Pancreas (tissue), 10 donors: Measurements from ENCODE around the gene CSRP1. TPM values are rescaled to one million over a fixed set of nuclear protein-coding genes. Genes with fewer than 3 reads are reported as not detected.

Experiments used
- ATAC-seq, 4 donors: fragments of 200-7000 bp; cut with Tn5 transposase; one replicate each; pipeline versions ENCODE4 v1.8.0 to v1.9.1; 2020; ENCODE audit warnings: mild to moderate bottlenecking in 4 of 4, moderate library complexity in 4 of 4
- DNase-seq, 6 donors: peaks; one replicate each; pipeline ENCODE4 v3.0.0-alpha.2; 2020
- FAIRE-seq: peaks from 2 replicates; lab custom pipeline; 2012; peaks lifted over from hg19 to GRCh38; lab: Jason Lieb, UNC
- H3K27ac ChIP-seq, 4 donors: fragments of 200-600 bp; sonication (generic); 1 replicate in 3 of 4; 2 replicates in 1 of 4; pipeline versions ENCODE4 v1.5.0 to v1.8.0; 2020
- H3K27me3 ChIP-seq, 4 donors: fragments of 200-600 bp; one replicate each; pipeline ENCODE4 v1.8.0; 2021
- H3K36me3 ChIP-seq, 3 donors: fragments of 200-600 bp; sonication (generic) in 1 of 3; one replicate each; pipeline versions ENCODE4 v1.5.0 to v1.8.0; 2020 to 2021
- H3K4me1 ChIP-seq, 3 donors: fragments of 200-600 bp; one replicate each; pipeline ENCODE4 v1.8.0; 2021
- H3K4me3 ChIP-seq, 4 donors: fragments of 200-600 bp; sonication (generic) in 2 of 4; one replicate each; pipeline versions ENCODE4 v1.5.0 to v1.8.0; 2020 to 2021
- H3K9me3 ChIP-seq, 4 donors: fragments of 200-600 bp; one replicate each; pipeline ENCODE4 v1.8.0; 2021
- WGBS, 2 donors: extraction: QIAGEN DNeasy Blood & Tissue Kit; methylation state at CpG; one replicate each; pipeline ENCODE4 v1.1.7; 2013; 5-methylcytosine and 5-hydroxymethylcytosine counted together
- intact Hi-C, 3 donors: fragments of 100-400 bp; cut with DNase I; formaldehyde crosslinking; loops; one replicate each; pipeline versions ENCODE4 v1.11.1 to v1.14.2; 2022
- polyA plus RNA-seq, 2 donors: library from polyadenylated mRNA; stranded (reverse); fragments of 200-250 nt; gene quantifications; one replicate each; pipeline ENCODE4 v1.2.3, GENCODE V29; 2013
- total RNA-seq, 6 donors: library from RNA; stranded (reverse); fragmentation: NEBNext Ultra II Directional in 4 of 6; extraction: Animal tissue kit (Norgen Biotek cat#: 25700) in 4 of 6; gene quantifications; one replicate each; pipeline versions ENCODE4 v1.2.1 to v1.2.4, GENCODE V29; 2021 to 2023
- TF ChIP-seq, protein P1 (sequence below), 4 donors: fragments of 200-600 bp; sonication (generic) in 3 of 4; IDR thresholded peaks; one replicate each; pipeline versions ENCODE4 v1.5.0 to v1.8.0; 2021; ENCODE audit warnings: antibody characterized with exemption in 4 of 4
- donor health status: healthy with polysubstance abuse.
- donor health status: DM: no; HTN: no; CAD: no; lungs with moderate emphysema.
- donor health status: DM: no; HTN: no; CAD: no.
- donor health status: control.
- donor health status: control.
- donor health status: Bipolar disorder and iron deficiency.
- donor health status: DM: yes; HTN: yes; CAD: no.
- donor health status: DM: no; HTN: no; CAD: no.
- donor health status: DM: no; HTN: no; CAD: no.
- donor health status: DM: yes; HTN: yes; CAD: no.

The CSRP1 gene
- total and polyA plus RNA-seq, 8 donors, result 49.6 to 103 (median 72.0) TPM

GRCh38 chr1:201444792-201445191 lies 62.1 kb downstream of the CSRP1 start:
- 84 to 85% methylated on average over 4 of the region's 4 CpGs for WGBS, 2 donors
- intact Hi-C loops, result no loop called here
- DNase-seq (no peak), FAIRE-seq (no peak), ATAC-seq (no peak)
- Histone ChIP-seq H3K27ac (no peak overlapping the region), H3K27me3 (no peaks in the 10 kb centered on the region), H3K4me3 (no peak overlapping the region), H3K9me3 (no peaks in the 10 kb centered on the region), H3K36me3 (no peaks in the 10 kb centered on the region), H3K4me1 (no peaks in the 10 kb centered on the region)
- TF ChIP-seq, protein P1, sequence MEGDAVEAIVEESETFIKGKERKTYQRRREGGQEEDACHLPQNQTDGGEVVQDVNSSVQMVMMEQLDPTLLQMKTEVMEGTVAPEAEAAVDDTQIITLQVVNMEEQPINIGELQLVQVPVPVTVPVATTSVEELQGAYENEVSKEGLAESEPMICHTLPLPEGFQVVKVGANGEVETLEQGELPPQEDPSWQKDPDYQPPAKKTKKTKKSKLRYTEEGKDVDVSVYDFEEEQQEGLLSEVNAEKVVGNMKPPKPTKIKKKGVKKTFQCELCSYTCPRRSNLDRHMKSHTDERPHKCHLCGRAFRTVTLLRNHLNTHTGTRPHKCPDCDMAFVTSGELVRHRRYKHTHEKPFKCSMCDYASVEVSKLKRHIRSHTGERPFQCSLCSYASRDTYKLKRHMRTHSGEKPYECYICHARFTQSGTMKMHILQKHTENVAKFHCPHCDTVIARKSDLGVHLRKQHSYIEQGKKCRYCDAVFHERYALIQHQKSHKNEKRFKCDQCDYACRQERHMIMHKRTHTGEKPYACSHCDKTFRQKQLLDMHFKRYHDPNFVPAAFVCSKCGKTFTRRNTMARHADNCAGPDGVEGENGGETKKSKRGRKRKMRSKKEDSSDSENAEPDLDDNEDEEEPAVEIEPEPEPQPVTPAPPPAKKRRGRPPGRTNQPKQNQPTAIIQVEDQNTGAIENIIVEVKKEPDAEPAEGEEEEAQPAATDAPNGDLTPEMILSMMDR (IDR thresholded peaks at IDR 0.05), result no peak

DNA sequence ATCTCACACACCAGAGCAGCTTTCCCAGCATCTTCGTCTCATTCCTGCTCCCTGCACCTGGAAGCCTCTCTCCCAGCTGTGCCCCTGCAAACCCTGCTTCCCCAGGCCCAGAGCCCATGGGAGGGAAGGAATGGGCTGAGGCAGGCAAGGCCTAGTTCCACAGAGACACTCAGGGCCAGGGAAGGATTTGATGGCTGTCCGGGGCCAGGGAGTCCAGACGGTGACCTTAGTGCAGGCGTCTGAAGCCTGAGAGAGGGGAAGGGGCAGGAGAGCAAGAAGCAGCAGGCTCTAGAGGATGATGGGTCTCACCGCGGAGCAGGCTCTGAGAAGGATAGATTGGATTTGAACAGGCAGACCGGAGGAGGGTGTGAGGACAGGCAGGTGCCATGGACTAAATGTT lies 63.2 kb downstream of the CSRP1 start:
- Histone ChIP-seq H3K27ac (no peak overlapping the region), H3K36me3 (no peaks in the 10 kb centered on the region), H3K4me3 (no peak overlapping the region), H3K4me1 (no peaks in the 10 kb centered on the region), H3K27me3 (no peaks in the 10 kb centered on the region), H3K9me3 (no peaks in the 10 kb centered on the region)
- FAIRE-seq (no peak), ATAC-seq (no peak), DNase-seq (no peak)
- 87 to 88% methylated on average over 7 of the region's 7 CpGs for WGBS, 2 donors
- TF ChIP-seq, protein P1 (IDR thresholded peaks at IDR 0.05), result no peak
- intact Hi-C loops, result no loop called here

DNA sequence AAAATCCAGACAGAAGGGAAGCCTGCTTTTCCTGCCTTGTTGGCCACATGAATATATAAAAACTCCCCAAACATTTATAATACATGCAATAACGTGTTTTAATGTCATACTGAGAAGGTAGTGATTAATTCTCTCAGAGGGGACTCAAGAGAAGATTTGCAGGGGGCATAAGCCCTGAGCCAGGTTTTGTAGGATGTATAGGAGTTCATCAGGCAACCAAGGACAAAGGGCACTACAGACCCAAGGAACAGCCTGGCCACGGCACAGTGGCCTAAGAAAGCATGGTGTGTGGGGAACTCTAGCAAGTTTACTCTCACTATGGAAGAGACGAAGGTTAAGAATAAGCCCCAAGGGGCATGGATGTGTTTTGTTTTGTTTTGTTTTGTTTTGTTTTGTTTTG lies 70.0 kb downstream of the CSRP1 start:
- DNase-seq (no peak), ATAC-seq (no peak), FAIRE-seq (no peak)
- intact Hi-C loops, result no loop called here
- no peaks in the 10 kb centered on the region for H3K27me3 ChIP-seq
- TF ChIP-seq, protein P1 (IDR thresholded peaks at IDR 0.05), result no peak
- H3K9me3 ChIP-seq, result no peaks in the 10 kb centered on the region
- no peak overlapping the region for H3K4me3 ChIP-seq
- H3K36me3 ChIP-seq, result no peaks in the 10 kb centered on the region
- WGBS, 2 donors, result 59 to 68% methylated on average over 3 of the region's 3 CpGs
- H3K4me1 ChIP-seq, result peaks cover 0 to 6% (median 0%) of the 10 kb centered on the region in 3 donors
- no peak overlapping the region for H3K27ac ChIP-seq

DNA sequence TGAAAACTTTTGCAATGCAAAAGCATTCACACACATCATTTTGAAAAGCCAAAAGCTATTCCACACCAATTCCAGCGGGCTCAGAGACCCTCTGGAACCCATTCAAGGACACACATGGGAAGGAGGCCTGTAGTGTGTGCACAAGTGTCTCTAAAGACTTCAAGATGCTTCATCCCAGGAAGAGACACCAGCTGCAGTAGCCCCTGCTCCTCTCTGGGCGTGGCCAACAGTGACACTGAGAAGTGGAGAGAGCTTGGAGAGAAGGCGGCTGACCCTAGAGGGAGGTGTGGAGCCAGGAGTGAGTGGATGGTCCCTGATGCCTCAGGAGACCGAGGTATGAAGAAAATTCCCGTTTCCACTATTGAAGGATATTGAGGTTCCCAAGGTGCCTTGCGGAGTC lies 70.5 kb downstream of the CSRP1 start:
- Histone ChIP-seq H3K4me3 (no peak overlapping the region), H3K36me3 (no peaks in the 10 kb centered on the region), H3K27me3 (no peaks in the 10 kb centered on the region), H3K4me1 (peaks cover 0 to 6% (median 0%) of the 10 kb centered on the region in 3 donors), H3K9me3 (no peaks in the 10 kb centered on the region), H3K27ac (no peak overlapping the region)
- no peak for FAIRE-seq
- intact Hi-C loops, result no loop called here
- DNase-seq, result no peak
- TF ChIP-seq, protein P1 (IDR thresholded peaks at IDR 0.05), result no peak
- peak in 2 of 4 donors; percentile 19 to 24 for ATAC-seq
- 59 to 61% methylated on average over 6 of the region's 6 CpGs for WGBS, 2 donors

- H3K4me3 ChIP-seq, result no peak overlapping the region
- intact Hi-C loops, result no loop called here
- H3K4me1 ChIP-seq, result peaks cover 0 to 6% (median 0%) of the 10 kb centered on the region in 3 donors
- DNase-seq (no peak), FAIRE-seq (no peak), ATAC-seq (no peak)
- no peak overlapping the region for H3K27ac ChIP-seq
- H3K9me3 ChIP-seq, result no peaks in the 10 kb centered on the region
- WGBS, 2 donors, result 87 to 91% methylated on average over 3 of the region's 3 CpGs
- H3K27me3 ChIP-seq, result no peaks in the 10 kb centered on the region
- TF ChIP-seq, protein P1 (IDR thresholded peaks at IDR 0.05), result no peak
- no peaks in the 10 kb centered on the region for H3K36me3 ChIP-seq
Observed at GRCh38 chr1:201434266-201434665, 72.7 kb downstream of the CSRP1 start.
